ENCODE data around the gene ST8SIA4.

ST8SIA4 gene

GRCh38 chr5:100797861-100798260, 105.2 kb downstream of the ST8SIA4 start:
- peak; percentile 77 for ATAC-seq
- TF ChIP-seq GLIS3 (CRISPR knock-in tag; IDR thresholded peaks at IDR 0.05) (no peak), TOX (CRISPR knock-in tag; IDR thresholded peaks at IDR 0.05; ENCODE audit: borderline replicate concordance) (no peak), CSDC2 (CRISPR knock-in tag; IDR thresholded peaks at IDR 0.05) (no peak), TSHZ2 (CRISPR knock-in tag; IDR thresholded peaks at IDR 0.05) (no peak), CSRNP3 (CRISPR knock-in tag; IDR thresholded peaks at IDR 0.05) (no peak), ZNF8 (CRISPR knock-in tag; IDR thresholded peaks at IDR 0.05) (no peak), TCF4 (CRISPR knock-in tag; IDR thresholded peaks at IDR 0.05; ENCODE audit: borderline replicate concordance) (no peak), ZFP30 (CRISPR knock-in tag; IDR thresholded peaks at IDR 0.05) (no peak), ESRRG (CRISPR knock-in tag; IDR thresholded peaks at IDR 0.05) (no peak), PATZ1 (CRISPR knock-in tag; IDR thresholded peaks at IDR 0.05; ENCODE audit: borderline replicate concordance) (no peak), SNAI2 (CRISPR knock-in tag; IDR thresholded peaks at IDR 0.05) (no peak)

GRCh38 chr5:100796851-100797250, 106.2 kb downstream of the ST8SIA4 start:
- no peak for ATAC-seq
- TF ChIP-seq ZFP3 (CRISPR knock-in tag; IDR thresholded peaks at IDR 0.05) (no peak), OSR1 (CRISPR knock-in tag; IDR thresholded peaks at IDR 0.05) (no peak), ISL1 (CRISPR knock-in tag; IDR thresholded peaks at IDR 0.05) (no peak), TCF4 (CRISPR knock-in tag; IDR thresholded peaks at IDR 0.05; ENCODE audit: borderline replicate concordance) (no peak), TSHZ2 (CRISPR knock-in tag; IDR thresholded peaks at IDR 0.05) (no peak), ZFP30 (CRISPR knock-in tag; IDR thresholded peaks at IDR 0.05) (no peak), BACH2 (CRISPR knock-in tag; IDR thresholded peaks at IDR 0.05; ENCODE audit: borderline replicate concordance) (no peak), PPARA (CRISPR knock-in tag; IDR thresholded peaks at IDR 0.05; ENCODE audit: borderline replicate concordance) (no peak), ZNF70 (CRISPR knock-in tag; IDR thresholded peaks at IDR 0.05) (no peak), TOX (CRISPR knock-in tag; IDR thresholded peaks at IDR 0.05; ENCODE audit: borderline replicate concordance) (no peak), CSDC2 (CRISPR knock-in tag; IDR thresholded peaks at IDR 0.05) (no peak), ZNF565 (CRISPR knock-in tag; conservative IDR thresholded peaks at IDR 0.05; ENCODE audit: low read depth) (no peak)

GRCh38 chr5:100794844-100795243, 108.2 kb downstream of the ST8SIA4 start:
- no peak for TF ChIP-seq TCF4 (CRISPR knock-in tag; IDR thresholded peaks at IDR 0.05; ENCODE audit: borderline replicate concordance)
- no peak for TF ChIP-seq CSDC2 (CRISPR knock-in tag; IDR thresholded peaks at IDR 0.05)
- TF ChIP-seq ZNF8 (CRISPR knock-in tag; IDR thresholded peaks at IDR 0.05): no peak
- TF ChIP-seq CREB5 (CRISPR knock-in tag; IDR thresholded peaks at IDR 0.05; ENCODE audit: low read depth): no peak
- no peak for TF ChIP-seq ZFP30 (CRISPR knock-in tag; IDR thresholded peaks at IDR 0.05)
- no peak for ATAC-seq

Measured in SK-N-SH treated with all-trans-retinoic acid at 6 μM for 48 hours (cell line).